OCI-LY1 (cell line): ENCODE results near the gene SLC7A7.

Experiments
- CTCF ChIP-seq: fragments of 200-600 bp; sonication (generic), shearing (Covaris generic); IDR thresholded peaks from 2 replicates; pipeline ENCODE4 v1.5.1; 2017; ENCODE audit warnings: mild to moderate bottlenecking, antibody characterized with exemption, low read length, moderate library complexity, mixed read lengths
- EZH2 ChIP-seq: fragments of 200-600 bp; sonication (generic), shearing (Covaris generic); IDR thresholded peaks from 2 replicates; pipeline ENCODE4 v1.8.0; 2017; ENCODE audit warnings: borderline replicate concordance, mixed run types, mild to moderate bottlenecking, antibody characterized with exemption, low read length, moderate library complexity, mixed read lengths

- TF ChIP-seq CTCF, result peak; percentile 81
- no peak for TF ChIP-seq EZH2
Observed at GRCh38 chr14:22822571-22823098, 7.4 kb upstream of the SLC7A7 start.
